SK-N-MC (cell line): ENCODE measurements around the gene CXXC1.

Experiments used
- EZH2 ChIP-seq: fragments of 200-600 bp; sonication (generic); IDR thresholded peaks from one replicate; pipeline ENCODE4 v1.6.1; 2017; ENCODE audit warnings: antibody characterized with exemption
- FOXP2 ChIP-seq: optimal IDR thresholded peaks from 2 replicates; pipeline ENCODE3; 2011; ENCODE audit warnings: mild to moderate bottlenecking, moderate library complexity; ENCODE audit not compliant: insufficient read depth; ENCODE audit errors: extremely low read length, control extremely low read depth
- POLR2AphosphoS5 ChIP-seq: IDR thresholded peaks from 2 replicates; pipeline ENCODE4 v1.6.1; 2012; ENCODE audit warnings: mild to moderate bottlenecking, low read depth, low read length, borderline replicate concordance

DNA sequence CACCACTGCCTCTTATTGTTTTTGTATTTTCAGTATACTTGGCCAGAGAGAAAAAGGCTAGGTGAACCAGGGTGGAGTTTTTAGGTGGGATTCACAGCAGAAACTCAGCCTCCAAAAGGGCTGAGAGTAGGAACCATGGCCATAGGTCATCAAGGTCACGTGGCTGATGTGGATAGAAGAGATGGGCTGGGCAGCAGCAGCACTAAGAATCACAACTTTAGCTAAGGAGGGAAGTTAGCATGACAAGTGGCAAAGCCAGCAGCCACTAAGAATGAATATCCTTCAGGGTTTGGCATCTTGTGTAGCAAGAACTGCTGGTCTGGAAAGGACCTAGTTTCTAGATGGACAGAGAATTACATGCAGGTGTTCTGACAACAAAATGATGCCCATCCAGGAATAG, 44.2 kb upstream of the CXXC1 start:
- TF ChIP-seq EZH2 (no peak), FOXP2 (no peak), POLR2AphosphoS5 (no peak)
